Inferior parietal cortex (tissue), 1 donor: ENCODE data around the gene SLC35A4.
"Not testable (repeated sequence)": the region's sequence is repeated elsewhere in the genome, so short reads cannot be mapped to it uniquely, and the experiment has no call there.

ENCODE experiments used
- DNase-seq: peaks from one replicate; pipeline ENCODE4 v3.0.0-alpha.2; 2016; ENCODE audit errors: extremely low spot score

Gene SLC35A4

DNA sequence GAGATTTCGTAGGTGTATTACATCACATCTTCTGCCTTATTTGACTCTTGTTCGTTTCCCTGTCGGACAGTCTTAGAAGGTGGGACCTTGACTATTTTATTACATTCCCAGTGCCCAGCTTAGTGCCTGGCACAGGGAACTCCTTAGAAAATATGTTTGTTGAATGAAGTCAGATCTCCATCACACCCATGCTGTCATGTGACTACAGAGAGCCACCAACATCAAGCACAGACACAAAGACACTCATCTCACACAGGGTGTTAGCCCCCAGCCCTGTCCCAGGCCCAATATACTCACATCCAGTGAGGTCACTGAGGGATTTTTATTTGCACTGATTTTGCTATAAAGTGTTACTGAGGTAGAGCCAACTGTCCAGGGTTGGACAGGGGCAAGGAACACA lies 6.7 kb upstream of the SLC35A4 start:
- no peak for DNase-seq

GRCh38 chr5:140558542-140558941 lies 6.1 kb upstream of the SLC35A4 start:
- no peak for DNase-seq

DNA sequence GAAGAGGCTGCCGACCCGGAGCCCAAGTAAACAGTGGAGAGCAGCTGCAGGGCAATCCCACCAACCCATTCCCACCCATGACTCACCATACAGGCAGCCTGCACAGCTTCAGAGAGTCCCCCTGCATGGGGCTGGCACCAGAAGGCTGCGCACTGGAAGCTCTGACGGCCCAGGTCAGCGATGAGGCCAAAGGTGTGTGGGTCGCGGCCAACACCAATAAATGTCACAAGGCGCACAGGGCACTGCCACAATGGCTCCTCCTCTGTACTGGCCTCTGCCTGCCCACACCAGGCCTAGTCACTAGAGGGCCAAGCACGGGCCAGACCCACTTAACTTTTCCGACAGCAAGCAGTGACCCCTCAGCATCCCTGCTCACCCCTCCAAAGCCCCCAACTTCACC lies 4.4 kb upstream of the SLC35A4 start:
- DNase-seq = no peak

DNA sequence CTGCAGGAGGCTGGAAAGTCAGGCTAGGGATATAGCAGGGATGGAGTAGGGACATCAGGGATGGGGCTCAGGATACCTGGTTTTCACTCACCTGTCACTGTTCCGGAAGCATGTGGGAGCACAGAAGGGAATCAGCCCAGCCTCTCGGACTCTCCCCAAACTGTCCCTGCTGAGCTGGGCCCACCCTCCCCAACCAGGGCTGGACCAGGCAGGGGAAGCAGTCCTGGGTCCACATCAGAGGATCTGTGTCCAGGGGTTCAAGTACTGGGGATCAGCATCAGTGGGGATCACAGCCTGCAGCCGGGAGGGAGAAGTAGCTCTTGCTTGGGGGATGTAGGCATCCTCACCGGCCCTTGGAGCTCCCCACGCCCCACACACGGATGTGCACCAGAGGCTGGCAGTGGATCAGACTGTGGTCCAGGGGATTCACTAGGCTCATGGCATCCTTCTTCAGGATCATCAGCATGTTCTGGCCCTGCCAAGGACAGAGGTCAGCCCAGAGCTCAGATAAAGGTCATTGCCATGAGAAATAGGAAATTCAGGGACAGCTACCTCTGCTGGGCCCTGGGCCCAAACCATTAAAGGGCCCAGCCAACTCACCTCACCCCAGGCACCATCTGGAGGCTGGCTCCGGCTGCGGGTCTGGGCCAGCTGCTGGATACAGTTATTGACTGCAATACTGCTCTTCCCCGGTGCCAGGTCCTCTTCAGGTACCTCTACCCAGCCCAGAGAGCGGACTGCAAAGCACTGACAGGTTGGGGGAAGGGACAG lies 2.7 kb upstream of the SLC35A4 start:
- DNase-seq = no peak

- DNase-seq = no peak
Measured at GRCh38 chr5:140563596-140563995, 1.0 kb upstream of the SLC35A4 start.

GRCh38 chr5:140565024-140565779 lies 574 bp downstream of the SLC35A4 start:
- DNase-seq = no peak

GRCh38 chr5:140565780-140566095 lies 1.1 kb downstream of the SLC35A4 start:
- DNase-seq = no peak

DNA sequence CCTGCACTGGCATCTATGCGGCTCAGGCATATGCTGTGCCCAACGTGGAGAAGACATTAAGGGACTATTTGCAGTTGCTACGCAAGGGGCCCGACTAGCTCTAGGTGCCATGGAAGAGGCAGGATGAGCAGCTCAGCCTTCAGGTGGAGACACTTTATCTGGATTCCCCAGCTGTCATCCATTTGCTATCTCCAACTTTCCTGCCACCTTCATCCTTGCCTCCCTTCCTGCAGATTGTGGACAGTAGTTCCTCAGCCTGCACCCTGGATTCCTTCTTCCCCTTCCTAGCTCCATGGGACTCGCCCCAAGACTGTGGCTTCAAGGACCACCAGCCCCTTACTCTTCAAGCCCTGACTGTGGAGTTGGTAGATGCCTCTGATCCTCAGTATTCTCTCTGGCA lies 2.0 kb downstream of the SLC35A4 start:
- DNase-seq = no peak

- no peak for DNase-seq
Measured at GRCh38 chr5:140567136-140567818, 2.6 kb downstream of the SLC35A4 start.

- no peak for DNase-seq
Measured at GRCh38 chr5:140567871-140568270, 3.2 kb downstream of the SLC35A4 start.

- DNase-seq = no peak
Measured at GRCh38 chr5:140568443-140569063, 3.9 kb downstream of the SLC35A4 start.

GRCh38 chr5:140569197-140569596 lies 4.6 kb downstream of the SLC35A4 start:
- no peak for DNase-seq

- DNase-seq = no peak
Measured at GRCh38 chr5:140570058-140570457, 5.4 kb downstream of the SLC35A4 start.

GRCh38 chr5:140570488-140570887 lies 5.9 kb downstream of the SLC35A4 start:
- DNase-seq = no peak

GRCh38 chr5:140571105-140571504 lies 6.5 kb downstream of the SLC35A4 start:
- no peak for DNase-seq

DNA sequence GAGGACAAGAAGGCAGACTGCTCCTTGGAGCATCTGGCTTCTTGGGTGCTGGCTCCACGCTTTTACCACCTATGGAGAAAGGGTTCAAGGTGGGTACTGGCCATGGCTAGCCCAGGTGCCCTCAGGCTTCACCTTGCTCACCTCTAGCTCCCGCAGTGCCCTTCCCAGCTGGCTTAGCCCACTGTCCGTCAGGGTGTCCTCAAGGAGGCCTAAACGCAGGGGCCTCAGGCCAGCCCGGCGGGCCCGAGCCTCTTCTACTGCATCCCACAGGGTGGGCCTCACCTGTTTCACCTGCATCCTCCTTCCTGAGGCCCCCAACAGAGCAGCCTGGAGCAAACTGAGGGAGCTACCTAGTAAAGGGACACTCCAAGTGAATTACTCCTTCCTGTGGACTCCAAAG lies 9.1 kb downstream of the SLC35A4 start:
- DNase-seq = no peak

DNA sequence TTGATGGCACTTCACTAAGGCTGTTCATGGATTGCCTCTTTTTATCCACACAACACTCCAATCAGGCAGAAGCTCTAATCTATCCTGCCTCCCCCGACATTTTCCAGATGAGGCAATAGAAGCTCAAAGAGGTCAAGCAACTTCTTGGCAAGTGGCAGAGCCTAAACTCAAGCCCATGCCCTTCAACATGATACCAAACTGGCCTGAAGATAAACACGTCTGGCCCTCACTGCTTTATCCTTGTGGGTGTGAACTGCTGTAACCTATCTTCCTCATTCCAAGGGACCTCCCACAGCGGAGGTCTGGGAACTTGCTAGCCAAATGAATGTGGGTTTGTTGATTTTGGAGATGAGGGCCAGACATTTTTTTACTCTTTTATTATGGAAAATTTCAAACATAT lies 9.5 kb downstream of the SLC35A4 start:
- DNase-seq = no peak

GRCh38 chr5:140575309-140575708 lies 10.7 kb downstream of the SLC35A4 start:
- no peak for DNase-seq

DNA sequence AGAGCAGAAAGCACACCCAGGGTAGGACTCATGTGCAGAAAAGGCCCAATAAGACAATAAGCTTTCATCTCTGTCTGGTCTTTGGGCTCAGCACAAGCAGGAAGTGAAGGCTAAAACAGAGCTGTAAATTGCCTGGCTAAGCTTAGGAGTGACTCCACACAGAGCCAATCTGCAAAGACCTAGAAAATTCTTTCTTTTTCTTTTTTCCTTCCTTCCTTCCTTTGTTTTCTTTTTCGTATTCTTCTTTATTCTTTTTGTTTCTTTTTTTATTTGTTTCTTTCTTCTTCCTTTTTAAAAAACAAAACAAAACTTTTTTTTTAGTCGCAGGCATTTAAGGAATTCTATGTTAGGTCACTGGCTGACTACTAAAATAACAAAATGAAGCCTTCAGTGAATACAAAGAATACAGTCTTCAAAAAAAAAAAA lies 12.2 kb downstream of the SLC35A4 start:
- no peak for DNase-seq

- not testable (repeated sequence) for DNase-seq
Measured at GRCh38 chr5:140579188-140579747, 14.6 kb downstream of the SLC35A4 start.

- DNase-seq = no peak
Measured at GRCh38 chr5:140587495-140587894, 22.9 kb downstream of the SLC35A4 start.
